A673 (cell line): ENCODE data around the gene XKR7.

Experiments used
- EZH2 ChIP-seq: fragments of 200-600 bp; sonication (generic); IDR thresholded peaks from 2 replicates; pipeline ENCODE4 v1.6.1; 2017; ENCODE audit warnings: borderline replicate concordance, low read depth, mild to moderate bottlenecking, mixed read lengths, antibody characterized with exemption, low read length; ENCODE audit not compliant: poor library complexity, severe bottlenecking
- TF ChIP-seq, protein P1 (sequence below): fragments of 300-800, 200-600 bp; sonication (generic); conservative IDR thresholded peaks from 2 replicates; pipeline ENCODE4 v1.5.1; 2017; ENCODE audit warnings: low read depth, mild to moderate bottlenecking, antibody characterized with exemption, low read length, moderate library complexity, mixed read lengths

DNA sequence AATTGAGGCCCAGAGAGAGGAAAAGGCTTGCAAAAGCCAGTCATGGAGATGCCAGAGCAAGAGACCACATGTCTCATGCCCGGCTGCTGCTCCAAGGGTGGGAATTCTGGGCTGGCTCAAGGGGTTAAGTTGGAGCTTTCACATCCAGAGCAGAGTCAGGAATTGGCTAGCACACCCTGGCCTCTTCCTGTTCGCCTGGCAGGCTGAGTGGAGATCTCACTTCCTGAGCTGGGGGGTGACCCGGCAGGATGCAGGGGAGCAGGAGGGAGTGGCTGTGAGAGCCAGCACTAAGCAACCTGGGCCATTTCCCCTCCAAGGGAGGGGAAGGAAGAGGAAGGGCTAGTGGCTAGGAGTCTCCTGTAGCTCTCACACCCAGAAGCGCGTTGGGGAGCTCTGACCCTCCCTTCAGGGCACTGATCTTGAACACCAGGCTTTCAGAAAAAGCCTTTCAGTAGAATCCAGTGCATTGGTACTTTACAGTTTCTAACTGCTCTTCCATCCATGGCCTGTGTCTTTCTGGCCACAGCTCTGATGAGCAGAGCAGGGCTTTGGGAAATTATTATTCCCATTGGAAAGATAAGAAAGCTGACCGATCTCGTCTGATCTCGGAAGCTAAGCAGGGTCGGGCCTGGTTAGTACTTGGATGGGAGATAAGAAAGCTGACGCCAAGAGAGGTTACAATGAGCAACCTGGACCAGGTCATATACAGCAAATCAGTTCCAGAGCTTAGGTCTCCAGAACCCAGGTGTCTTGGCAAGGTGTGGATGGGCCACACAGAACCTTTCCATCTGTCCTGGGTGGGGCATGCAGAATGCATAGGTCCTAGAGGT is 40.1 kb downstream of the XKR7 start:
- TF ChIP-seq, protein P1, sequence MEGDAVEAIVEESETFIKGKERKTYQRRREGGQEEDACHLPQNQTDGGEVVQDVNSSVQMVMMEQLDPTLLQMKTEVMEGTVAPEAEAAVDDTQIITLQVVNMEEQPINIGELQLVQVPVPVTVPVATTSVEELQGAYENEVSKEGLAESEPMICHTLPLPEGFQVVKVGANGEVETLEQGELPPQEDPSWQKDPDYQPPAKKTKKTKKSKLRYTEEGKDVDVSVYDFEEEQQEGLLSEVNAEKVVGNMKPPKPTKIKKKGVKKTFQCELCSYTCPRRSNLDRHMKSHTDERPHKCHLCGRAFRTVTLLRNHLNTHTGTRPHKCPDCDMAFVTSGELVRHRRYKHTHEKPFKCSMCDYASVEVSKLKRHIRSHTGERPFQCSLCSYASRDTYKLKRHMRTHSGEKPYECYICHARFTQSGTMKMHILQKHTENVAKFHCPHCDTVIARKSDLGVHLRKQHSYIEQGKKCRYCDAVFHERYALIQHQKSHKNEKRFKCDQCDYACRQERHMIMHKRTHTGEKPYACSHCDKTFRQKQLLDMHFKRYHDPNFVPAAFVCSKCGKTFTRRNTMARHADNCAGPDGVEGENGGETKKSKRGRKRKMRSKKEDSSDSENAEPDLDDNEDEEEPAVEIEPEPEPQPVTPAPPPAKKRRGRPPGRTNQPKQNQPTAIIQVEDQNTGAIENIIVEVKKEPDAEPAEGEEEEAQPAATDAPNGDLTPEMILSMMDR, result no peak
- no peak for TF ChIP-seq EZH2
